Stimulated activated naive CD8-positive, alpha-beta T cell treated with anti-CD3 and anti-CD28 coated beads, Interleukin-15, amount 100 ng/mL, for 72 hours (primary cell): ENCODE results near the gene SPATS1.
A peak's percentile ranks its signal among the peaks of the same experiment; 100 is the strongest.

Experiments
- ATAC-seq: fragments of 150-1000 bp; cut with Tn5 transposase; 2 replicates; pipeline ENCODE4 v1.10.0; 2021; ENCODE audit warnings: mild to moderate bottlenecking, moderate library complexity
- DNase-seq, 2 donors: peaks; one replicate each; pipeline ENCODE4 v3.0.0; 2021 to 2022
- H3K27ac Mint-ChIP-seq, 2 donors: one replicate each; pipeline ENCODE4 v1.8.0; 2022; ENCODE audit warnings: mild to moderate bottlenecking in 2 of 2, mixed read lengths in 2 of 2, moderate library complexity in 2 of 2
- H3K27me3 Mint-ChIP-seq: one replicate; pipeline ENCODE4 v1.8.0; 2022; ENCODE audit warnings: mixed read lengths
- H3K4me1 Mint-ChIP-seq: one replicate; pipeline ENCODE4 v1.8.0; 2022; ENCODE audit warnings: mild to moderate bottlenecking, mixed read lengths
- H3K4me3 Mint-ChIP-seq, 2 donors: one replicate each; pipeline ENCODE4 v1.8.0; 2022; ENCODE audit warnings: mild to moderate bottlenecking in 2 of 2, mixed read lengths in 2 of 2, moderate library complexity in 1 of 2
- H3K9me3 Mint-ChIP-seq, 2 donors: one replicate each; pipeline ENCODE4 v1.8.0; 2022; ENCODE audit warnings: mixed read lengths in 2 of 2

SPATS1 gene

GRCh38 chr6:44387346-44388134 lies 45.1 kb downstream of the SPATS1 start, which contains the start of gene CDC5L:
Gene CDC5L (plus strand): TSS chr6:44387706. CDS start chr6:44387824, 118 bp downstream.
- H3K27me3 Mint-ChIP-seq, result no peaks in the 10 kb centered on the region
- H3K4me1 Mint-ChIP-seq, result peaks cover 49% of the 10 kb centered on the region
- no peaks in the 10 kb centered on the region for H3K9me3 Mint-ChIP-seq

GRCh38 chr6:44388135-44388487 lies 45.7 kb downstream of the SPATS1 start:
- DNase-seq (no peak), ATAC-seq (no peak)
- Mint-ChIP-seq H3K9me3 (no peaks in the 10 kb centered on the region), H3K4me1 (peaks cover 49% of the 10 kb centered on the region), H3K27me3 (no peaks in the 10 kb centered on the region), H3K27ac (peak overlapping the region; percentile 98 to 99), H3K4me3 (peak overlapping the region; percentile 96 to 99)

More at GRCh38 chr6:44387346-44388134, 45.1 kb downstream of the SPATS1 start, which contains the start of gene CDC5L:
- H3K4me3 Mint-ChIP-seq, result peak within 1 kb of the TSS; percentile 96 to 99
- DNase-seq (peak; percentile 94 to 97), ATAC-seq (peak; percentile 97)
- H3K27ac Mint-ChIP-seq, result peak within 1 kb of the TSS; percentile 98 to 99

- peak overlapping the region; percentile 96 to 99 for H3K4me3 Mint-ChIP-seq
- DNase-seq (no peak), ATAC-seq (no peak)
- peak overlapping the region; percentile 65 to 98 for H3K27ac Mint-ChIP-seq
- H3K9me3 Mint-ChIP-seq, result no peaks in the 10 kb centered on the region
- no peaks in the 10 kb centered on the region for H3K27me3 Mint-ChIP-seq
- H3K4me1 Mint-ChIP-seq, result peaks cover 49% of the 10 kb centered on the region
These were observed 46.4 kb downstream of the SPATS1 start for GRCh38 chr6:44388887-44389286.

GRCh38 chr6:44390158-44390683 lies 47.8 kb downstream of the SPATS1 start:
- Mint-ChIP-seq H3K27ac (no peak overlapping the region), H3K27me3 (no peaks in the 10 kb centered on the region), H3K4me1 (peaks cover 54% of the 10 kb centered on the region), H3K9me3 (no peaks in the 10 kb centered on the region), H3K4me3 (peak overlapping the region; percentile 96 to 99)
- ATAC-seq, result no peak
- DNase-seq, result no peak
